ENCODE measurements around the gene KRT40. TPM values are rescaled to one million over a fixed set of nuclear protein-coding genes. Genes with fewer than 3 reads are reported as not detected.

KRT40 gene
- total and polyA plus RNA-seq, 2 experiments from 2014 or later = not detected

DNA sequence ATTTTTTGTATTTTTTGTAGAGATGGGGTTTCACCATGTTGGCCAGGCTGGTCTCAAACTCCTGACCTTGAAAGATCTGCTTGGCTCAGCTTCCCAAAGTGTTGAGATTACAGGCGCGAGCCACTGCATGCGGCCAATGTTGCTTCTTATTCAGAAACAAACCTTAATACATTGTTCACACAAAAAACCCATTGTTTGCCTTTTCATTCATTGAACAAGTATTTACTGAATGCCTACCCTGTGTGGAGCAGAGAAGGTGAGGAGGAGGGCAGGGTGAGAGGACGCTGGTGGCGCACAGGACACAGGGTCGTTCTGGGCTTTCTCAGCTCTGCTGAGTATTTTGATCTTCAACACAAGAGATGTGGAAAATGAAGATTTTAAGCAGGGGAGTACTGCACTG, 38.7 kb downstream of the KRT40 start:
- H3K9me2 ChIP-seq (ENCODE audit: insufficient read depth) = no peaks in the 10 kb centered on the region
- no peaks in the 10 kb centered on the region for H3K4me1 ChIP-seq (ENCODE audit: insufficient read depth)
- H3K4me2 ChIP-seq (ENCODE audit: unreplicated experiment) = no peak overlapping the region
- no peak overlapping the region for H2AFZ ChIP-seq
- no peaks in the 10 kb centered on the region for H3F3A ChIP-seq (ENCODE audit: insufficient read depth)
- H3K9ac ChIP-seq = no peak overlapping the region
- H3K4me3 ChIP-seq = no peak overlapping the region
- WGBS, 2 experiments (ENCODE audit: low coverage in 1 of 2, low lambda C conversion rate in 2 of 2, missing lambda C conversion rate in 2 of 2) = 97 to 98% methylated on average over 6 of the region's 6 CpGs
- H3K27ac ChIP-seq = no peak overlapping the region
- H3K27me3 ChIP-seq (replicated peaks; ENCODE audit: insufficient read depth) = no peaks in the 10 kb centered on the region
- in situ Hi-C loops (cut with MboI) = no loop called here
- no peak for DNase-seq
- H4K20me1 ChIP-seq (ENCODE audit: insufficient read depth) = no peaks in the 10 kb centered on the region
- no peaks in the 10 kb centered on the region for H3K79me2 ChIP-seq (ENCODE audit: insufficient read depth)
- TF ChIP-seq EZH2phosphoT487 (IDR thresholded peaks at IDR 0.05; ENCODE audit: insufficient read depth, low read depth) = no peak
- no peak for TF ChIP-seq EZH2 (IDR thresholded peaks at IDR 0.05; ENCODE audit: insufficient read depth, poor library complexity, severe bottlenecking)
- H3K36me3 ChIP-seq (ENCODE audit: low read depth) = no peaks in the 10 kb centered on the region
- H3K9me3 ChIP-seq (ENCODE audit: low read depth) = no peaks in the 10 kb centered on the region

DNA sequence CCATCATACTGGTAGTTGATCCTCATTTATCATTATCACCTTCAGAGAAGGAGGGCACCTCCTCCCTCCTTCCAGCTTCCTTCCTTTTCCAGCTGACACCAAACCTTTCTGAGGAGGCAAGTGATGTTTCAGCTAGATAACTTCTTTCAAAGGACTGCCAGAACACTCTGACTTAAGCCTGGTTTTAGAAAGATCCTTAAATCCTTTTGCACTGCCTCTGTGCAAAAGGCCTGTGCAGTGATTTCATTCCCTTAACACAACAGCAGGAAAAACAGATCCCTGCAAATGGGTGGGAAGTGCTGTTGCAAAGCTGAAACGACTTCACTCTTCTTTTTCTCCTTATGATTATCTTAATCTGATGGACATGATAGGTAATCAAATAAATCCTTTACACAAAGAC, 39.6 kb downstream of the KRT40 start:
- H4K20me1 ChIP-seq (ENCODE audit: insufficient read depth) = no peaks in the 10 kb centered on the region
- H2AFZ ChIP-seq = 0 out of 2 replicates have a peak overlapping the region, but pooled peaks have one; percentile 15
- no peak overlapping the region for H3K9ac ChIP-seq
- H3K4me3 ChIP-seq = no peak overlapping the region
- WGBS, 2 experiments (ENCODE audit: low coverage in 1 of 2, low lambda C conversion rate in 2 of 2, missing lambda C conversion rate in 2 of 2) = 13 to 15% methylated on average over 1 of the region's 1 CpG
- no peaks in the 10 kb centered on the region for H3K4me1 ChIP-seq (ENCODE audit: insufficient read depth)
- H3F3A ChIP-seq (ENCODE audit: insufficient read depth) = no peaks in the 10 kb centered on the region
- H3K9me3 ChIP-seq (ENCODE audit: low read depth) = no peaks in the 10 kb centered on the region
- no peak overlapping the region for H3K27ac ChIP-seq
- H3K27me3 ChIP-seq (replicated peaks; ENCODE audit: insufficient read depth) = no peaks in the 10 kb centered on the region
- no peak for DNase-seq
- H3K4me2 ChIP-seq (ENCODE audit: unreplicated experiment) = no peak overlapping the region
- no peak for TF ChIP-seq EZH2 (IDR thresholded peaks at IDR 0.05; ENCODE audit: insufficient read depth, poor library complexity, severe bottlenecking)
- no peak for TF ChIP-seq EZH2phosphoT487 (IDR thresholded peaks at IDR 0.05; ENCODE audit: insufficient read depth, low read depth)
- in situ Hi-C loops (cut with MboI) = no loop called here
- H3K36me3 ChIP-seq (ENCODE audit: low read depth) = no peaks in the 10 kb centered on the region; the same call in 1 of the 2 replicates
- no peaks in the 10 kb centered on the region for H3K9me2 ChIP-seq (ENCODE audit: insufficient read depth)
- no peaks in the 10 kb centered on the region for H3K79me2 ChIP-seq (ENCODE audit: insufficient read depth)

DNA sequence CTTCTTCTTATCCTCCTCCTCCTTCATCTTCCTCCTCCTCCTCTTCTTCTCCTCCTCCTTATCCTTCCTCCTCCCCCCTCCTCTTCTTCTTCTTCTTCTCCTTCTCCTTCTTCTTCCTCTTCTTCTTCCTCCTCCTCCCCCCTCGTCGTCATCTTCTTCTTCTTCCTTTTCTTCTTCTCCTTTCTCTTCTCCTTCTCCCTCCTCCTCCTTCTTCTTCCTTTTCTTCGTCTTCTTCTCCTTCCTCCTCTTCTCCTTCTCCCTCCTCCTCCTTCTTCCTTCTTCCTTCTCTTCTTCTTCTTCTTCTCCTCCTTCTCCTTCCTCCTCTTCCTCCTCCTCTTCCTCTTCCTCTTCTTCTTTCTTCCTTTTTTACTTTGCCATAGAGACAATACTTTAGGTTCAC, 41.6 kb downstream of the KRT40 start:
- Histone ChIP-seq H3K9ac (no peak overlapping the region), H4K20me1 (ENCODE audit: insufficient read depth) (no peaks in the 10 kb centered on the region), H3K9me3 (ENCODE audit: low read depth) (no peaks in the 10 kb centered on the region), H2AFZ (no peak overlapping the region), H3K79me2 (ENCODE audit: insufficient read depth) (no peaks in the 10 kb centered on the region), H3K9me2 (ENCODE audit: insufficient read depth) (no peaks in the 10 kb centered on the region), H3K4me2 (ENCODE audit: unreplicated experiment) (no peak overlapping the region), H3K27ac (no peak overlapping the region), H3K4me3 (no peak overlapping the region), H3K36me3 (ENCODE audit: low read depth) (no peaks in the 10 kb centered on the region; the same call in 1 of the 2 replicates), H3F3A (ENCODE audit: insufficient read depth) (peaks cover 5% of the 10 kb centered on the region; the same call in 1 of the 2 replicates), H3K4me1 (ENCODE audit: insufficient read depth) (0 out of 2 replicates have a peak, but pooled peaks cover 9% of the 10 kb centered on the region), H3K27me3 (replicated peaks; ENCODE audit: insufficient read depth) (no peaks in the 10 kb centered on the region)
- DNase-seq = no peak
- 81 to 92% methylated on average over 3 of the region's 3 CpGs for WGBS, 2 experiments (ENCODE audit: low coverage in 1 of 2, low lambda C conversion rate in 2 of 2, missing lambda C conversion rate in 2 of 2)
- TF ChIP-seq EZH2phosphoT487 (IDR thresholded peaks at IDR 0.05; ENCODE audit: insufficient read depth, low read depth) (no peak), EZH2 (IDR thresholded peaks at IDR 0.05; ENCODE audit: insufficient read depth, poor library complexity, severe bottlenecking) (no peak)
- in situ Hi-C loops (cut with MboI) = no loop called here

DNA sequence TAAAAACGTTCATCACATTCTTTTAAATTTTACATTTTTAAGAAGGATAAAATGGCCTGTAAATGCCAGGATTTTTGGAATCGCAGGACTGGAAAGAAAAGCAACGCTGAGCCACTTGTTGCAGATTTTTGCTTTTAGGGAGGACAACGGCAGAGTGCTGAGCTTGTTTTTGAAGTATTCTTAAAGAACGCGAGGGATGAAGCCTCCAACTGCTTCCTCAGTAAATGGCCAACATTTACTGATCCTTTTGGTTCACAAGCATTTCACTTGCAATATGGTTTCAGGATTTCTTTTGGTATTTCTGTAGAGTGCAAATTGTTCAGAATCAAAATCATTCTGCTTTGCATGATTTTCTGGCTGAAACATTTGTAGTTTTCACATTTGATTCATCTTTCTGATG, 43.9 kb downstream of the KRT40 start:
- in situ Hi-C loops (cut with MboI) = no loop called here
- Histone ChIP-seq H3K4me2 (ENCODE audit: unreplicated experiment) (no peak overlapping the region), H3K9me2 (ENCODE audit: insufficient read depth) (no peaks in the 10 kb centered on the region), H3K27me3 (replicated peaks; ENCODE audit: insufficient read depth) (no peaks in the 10 kb centered on the region), H3K9me3 (ENCODE audit: low read depth) (no peaks in the 10 kb centered on the region), H3K4me1 (ENCODE audit: insufficient read depth) (0 out of 2 replicates have a peak, but pooled peaks cover 9% of the 10 kb centered on the region), H4K20me1 (ENCODE audit: insufficient read depth) (no peaks in the 10 kb centered on the region), H3K27ac (no peak overlapping the region), H2AFZ (no peak overlapping the region), H3K9ac (no peak overlapping the region), H3K4me3 (no peak overlapping the region), H3K79me2 (ENCODE audit: insufficient read depth) (no peaks in the 10 kb centered on the region), H3K36me3 (ENCODE audit: low read depth) (no peaks in the 10 kb centered on the region; the same call in 1 of the 2 replicates), H3F3A (ENCODE audit: insufficient read depth) (peaks cover 5% of the 10 kb centered on the region; the same call in 1 of the 2 replicates)
- 90 to 91% methylated on average over 6 of the region's 6 CpGs for WGBS, 2 experiments (ENCODE audit: low coverage in 1 of 2, low lambda C conversion rate in 2 of 2, missing lambda C conversion rate in 2 of 2)
- TF ChIP-seq EZH2 (IDR thresholded peaks at IDR 0.05; ENCODE audit: insufficient read depth, poor library complexity, severe bottlenecking) (no peak), EZH2phosphoT487 (IDR thresholded peaks at IDR 0.05; ENCODE audit: insufficient read depth, low read depth) (no peak)
- DNase-seq = no peak
